NCI-H1436 treated with DMSO at 0.1 percent for 48 hours (cell line): ENCODE data around the gene DACT2.
"Not testable (repeated sequence)": the region's sequence is repeated elsewhere in the genome, so short reads cannot be mapped to it uniquely, and the experiment has no call there.

ENCODE experiments used
- DNase-seq: peaks from one replicate; lab custom pipeline; 2025; lab: John Stamatoyannopoulos, UW

DACT2 gene

DNA sequence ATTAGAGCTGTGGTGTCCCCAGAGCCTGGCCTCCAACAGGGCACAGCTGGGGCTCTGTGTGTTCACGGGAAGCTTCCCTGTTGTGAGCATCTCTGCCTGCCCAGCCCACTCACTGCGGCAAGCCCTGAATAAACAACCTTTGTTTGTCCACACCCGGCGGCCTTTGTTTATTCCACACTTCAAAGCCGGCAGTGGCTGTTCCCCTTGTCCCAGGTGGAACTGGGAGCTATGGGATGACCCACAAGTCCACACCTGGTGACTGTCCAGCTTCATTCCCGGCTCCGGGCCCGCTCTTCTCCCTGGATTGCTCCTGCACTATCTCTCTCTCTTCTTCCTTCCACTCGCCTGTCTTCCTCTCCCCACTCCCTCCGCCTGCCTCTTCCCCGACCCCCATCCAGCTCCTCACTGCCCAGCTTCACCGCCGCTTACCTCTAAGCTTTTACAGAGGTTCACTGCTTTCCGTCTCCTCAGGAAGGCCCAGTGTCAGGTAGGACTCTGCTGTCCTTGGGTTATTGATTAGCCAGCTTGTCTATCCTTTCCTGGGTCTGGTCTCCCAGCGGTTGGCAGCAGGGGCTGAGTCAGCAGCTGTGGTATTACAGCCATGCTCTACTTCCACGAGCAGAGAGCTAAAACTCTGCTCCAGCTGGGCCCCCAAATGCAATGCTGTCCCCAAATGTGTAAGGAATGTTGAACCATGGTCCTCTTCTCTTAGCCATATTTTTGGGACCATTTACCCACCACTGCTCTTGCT, 17.8 kb downstream of the DACT2 start:
- DNase-seq = no peak

DNA sequence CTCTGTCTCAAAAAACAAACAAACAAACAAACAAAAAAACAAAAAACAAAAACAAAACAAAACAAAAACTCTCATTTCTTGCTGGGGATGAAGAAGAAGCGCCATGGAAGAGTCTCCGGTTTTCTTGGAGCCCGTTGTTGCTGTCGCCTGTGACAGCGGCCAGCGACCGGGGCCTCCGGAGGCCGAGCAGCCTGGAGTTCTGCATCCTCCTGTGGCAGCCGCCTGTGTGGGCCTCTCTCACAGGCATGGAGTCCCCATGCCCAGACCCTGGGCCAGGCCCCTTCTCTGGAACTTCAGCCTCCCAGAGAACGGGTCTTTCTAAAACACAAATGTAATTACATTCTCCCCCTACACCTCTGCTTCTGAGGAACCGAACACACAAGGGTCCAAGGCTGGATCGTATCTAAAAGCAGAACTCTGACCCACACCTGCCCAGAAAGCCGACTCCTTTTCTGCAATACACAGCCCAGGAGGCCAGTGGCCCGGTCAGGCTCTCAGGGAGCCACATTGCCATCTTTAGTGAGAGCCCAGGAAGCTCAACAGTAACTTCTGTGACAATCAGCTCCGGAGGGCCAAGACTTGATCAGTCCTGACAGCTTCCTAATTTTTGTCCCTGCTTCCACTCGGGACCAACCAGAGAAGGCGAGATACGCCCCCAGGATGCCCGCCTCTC, 18.5 kb downstream of the DACT2 start:
- DNase-seq = no peak

DNA sequence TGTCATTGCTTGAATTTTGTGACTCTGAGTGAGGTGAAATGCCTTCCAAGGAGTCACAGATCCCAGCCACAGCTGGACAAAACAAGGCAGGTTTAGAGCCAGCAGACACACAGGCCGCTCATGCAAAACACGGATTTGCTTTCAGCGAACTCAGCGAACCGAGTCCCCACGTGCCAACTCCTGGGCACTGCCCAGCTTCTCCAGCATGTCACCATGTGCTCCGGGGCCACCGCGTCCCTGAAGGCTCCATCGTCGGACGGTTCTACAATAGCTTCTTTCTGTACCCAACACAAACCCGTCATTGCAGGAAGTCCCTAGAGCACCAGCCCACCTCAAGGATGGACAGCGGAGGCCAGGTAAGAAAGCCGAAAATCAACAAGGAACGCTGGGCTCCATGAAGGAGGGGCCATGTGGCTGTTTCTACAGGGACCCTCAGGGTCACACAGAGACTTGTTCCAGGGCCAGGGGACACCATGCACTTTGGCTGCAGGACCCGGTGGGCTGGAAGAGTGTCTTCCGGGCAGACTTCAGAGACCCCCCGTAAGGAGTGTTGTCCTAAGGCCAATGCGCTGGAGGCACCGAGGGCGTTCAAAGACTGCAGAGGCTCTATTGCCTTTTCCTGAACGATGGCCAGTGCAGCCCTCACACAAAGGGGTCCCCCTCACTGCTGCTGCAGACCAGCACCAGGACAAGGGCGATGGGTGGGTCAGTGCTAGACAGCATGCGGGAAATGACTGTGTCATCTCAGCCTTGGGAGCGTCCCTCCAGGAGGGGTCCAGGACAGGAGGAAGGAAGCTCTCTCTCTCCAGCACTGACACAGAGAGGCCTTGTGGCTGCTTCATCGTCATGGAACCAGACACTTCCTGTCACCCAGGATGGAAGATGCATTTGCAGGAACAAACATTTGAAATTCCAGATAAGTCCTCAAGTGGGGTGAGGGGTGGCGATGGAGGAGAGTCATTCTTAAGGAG, 19.8 kb downstream of the DACT2 start:
- no peak for DNase-seq

DNA sequence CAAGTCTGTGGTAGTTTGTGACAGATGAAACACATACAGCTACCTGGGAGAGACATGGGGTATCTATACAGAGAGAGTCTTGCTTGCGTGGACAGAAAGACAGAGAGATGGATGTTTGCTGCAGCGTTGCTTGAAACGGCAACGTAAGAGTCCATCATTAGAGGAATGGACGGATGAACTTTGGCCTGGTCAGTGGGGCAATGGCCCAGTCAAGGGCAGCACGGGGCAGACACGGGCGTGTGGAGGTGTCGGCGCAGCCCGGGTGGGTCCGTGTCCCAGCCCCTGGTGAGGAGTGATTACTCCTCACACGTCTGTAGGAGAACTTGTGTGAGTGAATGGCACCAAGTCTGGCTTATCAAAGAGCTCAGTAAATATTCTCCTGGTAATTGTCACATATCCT, 21.9 kb downstream of the DACT2 start:
- DNase-seq = no peak

DNA sequence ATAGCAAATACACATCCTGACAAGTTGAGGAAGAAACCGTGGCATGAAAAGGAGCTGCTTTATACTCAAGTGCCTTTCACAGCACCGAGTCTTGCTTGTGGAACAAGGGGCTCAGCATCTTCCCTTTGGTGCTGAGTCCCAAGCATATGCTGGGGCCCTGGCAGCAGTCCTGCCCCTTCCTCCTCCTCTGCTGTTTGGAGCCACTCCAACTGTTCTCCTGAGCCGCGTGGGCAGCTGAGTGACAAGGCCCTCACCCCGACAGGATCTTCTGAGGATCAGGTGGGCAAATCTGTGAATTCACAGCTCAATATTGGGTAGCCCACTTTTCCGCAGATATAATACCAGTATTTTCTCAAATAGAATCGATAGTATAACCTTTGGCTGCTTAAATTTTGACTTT, 24.7 kb downstream of the DACT2 start:
- no peak for DNase-seq

GRCh38 chr6:168293636-168294530, 25.7 kb downstream of the DACT2 start:
- no peak for DNase-seq

DNA sequence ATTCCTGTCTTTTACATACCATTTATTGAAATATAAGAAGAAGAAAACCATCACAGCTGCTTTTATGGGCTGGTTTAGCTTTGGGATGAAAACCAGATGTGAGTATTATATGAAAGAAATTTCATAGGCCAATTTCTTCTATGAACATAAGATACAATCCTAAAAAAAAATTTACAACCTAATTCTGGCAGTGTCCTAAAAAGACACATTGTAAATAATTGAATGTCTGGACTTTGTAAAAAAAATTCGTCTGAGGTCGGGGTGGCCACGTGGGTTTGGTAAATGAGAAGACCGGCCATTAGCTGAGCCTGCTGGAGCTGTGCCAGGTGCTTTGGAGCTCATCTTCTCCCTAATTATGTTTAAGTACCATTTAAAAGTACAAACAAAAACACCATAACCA, 26.8 kb downstream of the DACT2 start:
- DNase-seq = peak; percentile 14

GRCh38 chr6:168291450-168291849, 28.1 kb downstream of the DACT2 start:
- DNase-seq = no peak

DNA sequence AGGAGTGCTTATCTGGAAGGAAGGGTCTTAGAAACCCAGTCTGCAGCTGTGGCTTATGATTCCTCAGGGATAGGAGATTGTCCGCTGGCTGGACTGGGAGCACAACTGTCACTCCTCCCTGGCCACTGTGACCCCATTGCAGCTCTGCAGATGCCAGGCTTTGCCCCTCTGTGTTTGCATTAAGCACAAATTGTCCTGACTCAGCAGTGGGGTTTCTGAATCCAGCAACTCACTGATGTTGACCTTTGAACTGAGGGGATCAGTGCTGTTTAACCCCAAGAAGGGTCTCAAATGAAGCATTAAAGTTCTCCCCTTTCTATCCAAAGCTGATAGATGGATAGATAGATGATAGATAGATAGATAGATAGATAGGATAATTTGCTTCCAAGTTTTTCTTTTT, 29.5 kb downstream of the DACT2 start:
- DNase-seq = no peak

GRCh38 chr6:168289571-168289962, 30.0 kb downstream of the DACT2 start:
- no peak for DNase-seq

DNA sequence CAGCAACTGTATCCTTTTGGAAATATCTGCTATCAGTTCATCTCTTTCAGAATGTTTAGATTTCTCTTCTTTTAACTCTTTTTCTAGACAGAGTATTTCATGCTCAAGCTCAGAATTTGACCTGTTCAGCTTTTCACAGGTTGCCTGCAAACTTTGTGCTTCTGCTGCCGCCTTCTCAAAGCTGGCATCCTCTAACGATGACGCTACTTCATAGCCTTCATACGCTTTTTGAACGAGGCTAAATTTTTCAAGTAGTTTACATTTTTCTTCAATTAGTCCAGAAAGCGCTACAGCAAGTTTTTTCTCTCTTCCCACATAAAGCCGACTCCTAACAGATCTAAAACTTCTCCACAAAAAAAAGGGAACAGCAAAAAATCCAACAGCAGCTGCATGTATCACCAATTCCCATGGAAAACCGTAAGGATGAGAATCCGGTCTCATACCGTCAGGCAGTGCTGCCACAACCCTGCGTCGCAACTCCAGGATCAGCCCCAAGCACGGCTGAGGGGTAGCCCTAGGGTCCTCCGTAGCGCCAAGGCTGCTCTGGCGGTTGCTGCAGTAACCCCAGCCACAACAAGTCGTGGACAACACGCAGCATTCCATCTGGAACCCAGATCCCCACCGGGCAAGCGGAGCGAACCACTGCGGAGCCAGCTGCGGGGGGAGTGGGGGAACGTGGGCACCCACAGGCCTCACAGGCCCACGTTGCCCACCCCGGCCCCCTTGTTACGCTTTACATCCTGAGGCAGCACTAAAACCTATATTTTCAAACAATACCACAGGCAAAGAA, 30.6 kb downstream of the DACT2 start:
- no peak for DNase-seq

DNA sequence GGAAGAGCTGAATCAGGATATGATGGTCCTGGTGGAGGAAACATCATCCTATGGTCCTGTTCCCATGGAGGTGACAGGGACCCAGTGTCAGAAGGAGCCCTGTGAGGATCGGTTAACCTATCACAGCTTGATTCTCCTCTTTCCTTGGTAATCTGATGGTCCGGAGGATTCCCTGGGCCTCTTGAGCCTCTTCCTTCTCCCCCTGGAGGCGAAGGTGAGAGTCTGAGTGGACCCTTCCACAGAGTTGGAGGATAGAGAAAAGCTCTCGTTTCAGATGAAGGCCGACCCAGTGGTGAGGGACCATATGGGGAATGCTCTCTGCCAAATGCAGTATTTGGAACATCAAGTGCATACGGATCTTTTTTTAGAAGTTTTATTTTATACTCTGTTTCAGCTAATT, 32.1 kb downstream of the DACT2 start:
- not testable (repeated sequence) for DNase-seq

GRCh38 chr6:168286771-168287446, 32.7 kb downstream of the DACT2 start:
- not testable (repeated sequence) for DNase-seq

GRCh38 chr6:168286116-168286515, 33.5 kb downstream of the DACT2 start:
- DNase-seq = no peak

DNA sequence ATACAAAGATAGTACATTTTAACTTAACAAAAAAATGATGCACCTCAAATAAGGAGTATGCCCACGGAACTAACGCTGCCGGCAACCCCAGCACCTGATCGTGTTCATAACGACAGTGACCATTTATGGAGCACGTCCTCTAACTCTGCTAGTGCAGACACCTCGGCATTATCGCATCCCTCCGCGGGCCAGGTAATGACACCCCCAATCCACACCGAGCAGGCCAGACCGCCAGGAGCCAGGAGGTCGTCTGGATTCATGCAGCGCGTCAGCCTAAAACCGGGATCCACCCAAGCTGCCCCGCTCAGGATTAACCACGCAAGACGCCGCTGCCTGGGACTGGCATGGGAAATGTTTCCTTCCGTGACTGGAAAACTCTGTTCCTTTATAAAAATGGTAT, 34.1 kb downstream of the DACT2 start:
- DNase-seq = no peak

GRCh38 chr6:168284187-168284586, 35.4 kb downstream of the DACT2 start:
- DNase-seq = no peak

DNA sequence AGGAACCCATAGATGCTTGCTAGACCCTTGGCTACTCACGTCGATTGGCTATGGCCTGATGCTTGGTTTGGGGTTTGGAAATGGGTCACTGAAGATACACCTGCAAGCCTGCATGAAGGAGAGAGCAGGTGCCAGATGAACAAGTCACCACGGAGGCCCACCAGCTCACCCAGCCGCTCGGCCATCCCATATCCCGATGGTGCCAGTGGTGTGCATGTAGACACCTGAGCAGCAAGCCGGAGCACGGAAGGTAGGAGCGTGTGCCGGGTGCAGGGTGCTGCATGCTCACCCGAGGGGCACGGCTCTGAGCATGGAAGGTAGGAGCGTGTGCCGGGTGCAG, 35.9 kb downstream of the DACT2 start:
- DNase-seq = no peak

- no peak for DNase-seq
Measured at GRCh38 chr6:168282985-168283685, 36.4 kb downstream of the DACT2 start.

GRCh38 chr6:168281826-168282225, 37.8 kb downstream of the DACT2 start:
- no peak for DNase-seq

GRCh38 chr6:168281314-168281713, 38.3 kb downstream of the DACT2 start:
- DNase-seq = not testable (repeated sequence)
